SU-DHL-6 (cell line): Measurements from ENCODE around the gene FOXP4.
"Not testable (repeated sequence)": the region's sequence is repeated elsewhere in the genome, so short reads cannot be mapped to it uniquely, and the experiment has no call there.

Experiments
- H2AFZ ChIP-seq: fragments of 200-600 bp; sonication (generic); 2 replicates; pipeline ENCODE4 v1.6.1; 2014; ENCODE audit warnings: low read depth, mild to moderate bottlenecking, moderate library complexity, mixed read lengths, antibody characterized with exemption, low read length; ENCODE audit not compliant: severe bottlenecking
- H3F3A ChIP-seq: fragments of 200-600 bp; shearing (Covaris generic); 2 replicates; pipeline ENCODE4 v1.6.0; 2016; ENCODE audit warnings: antibody characterized with exemption, mild to moderate bottlenecking; ENCODE audit not compliant: insufficient read depth
- H3K27ac ChIP-seq: fragments of 200-600 bp; sonication (generic); 2 replicates; pipeline ENCODE4 v1.5.1; 2016; ENCODE audit warnings: low read depth, mild to moderate bottlenecking, low read length, moderate library complexity, mixed read lengths
- H3K27me3 ChIP-seq: fragments of 200-600 bp; sonication (generic), shearing (Covaris generic); 2 replicates; pipeline ENCODE4 v1.6.0; 2014; ENCODE audit warnings: mild to moderate bottlenecking, low read length
- H3K36me3 ChIP-seq: fragments of 200-600 bp; sonication (generic); 2 replicates; pipeline ENCODE4 v1.6.1; 2014; ENCODE audit warnings: mild to moderate bottlenecking, low read length, mixed read lengths
- H3K4me2 ChIP-seq: fragments of 300-600, 200-600 bp; shearing (Covaris generic), sonication (generic); 2 replicates; pipeline ENCODE4 v1.6.0; 2014; ENCODE audit warnings: low read length, low read depth, mild to moderate bottlenecking; ENCODE audit not compliant: poor library complexity, severe bottlenecking
- H3K4me3 ChIP-seq: fragments of 200-600 bp; sonication (generic); 2 replicates; pipeline ENCODE4 v1.5.1; 2014; ENCODE audit warnings: antibody characterized with exemption, low read length, mild to moderate bottlenecking, mixed read lengths; ENCODE audit not compliant: insufficient read depth, poor library complexity, severe bottlenecking
- H3K79me2 ChIP-seq: fragments of 200-600 bp; sonication (generic); 2 replicates; pipeline ENCODE4 v1.6.1; 2014; ENCODE audit warnings: mild to moderate bottlenecking, low read length, moderate library complexity; ENCODE audit not compliant: insufficient read depth
- H3K9ac ChIP-seq: fragments of 200-600 bp; sonication (generic); 2 replicates; pipeline ENCODE4 v1.7.0; 2014; ENCODE audit warnings: mild to moderate bottlenecking, low read length
- H3K9me2 ChIP-seq: fragments of 200-600 bp; sonication (generic); replicated peaks from 2 replicates; pipeline ENCODE4 v1.6.1; 2014; ENCODE audit warnings: low read length; ENCODE audit not compliant: insufficient read depth
- H3K9me3 ChIP-seq: fragments of 200-600 bp; sonication (generic); 2 replicates; pipeline ENCODE4 v1.6.1; 2014; ENCODE audit warnings: low read length, mixed read lengths; ENCODE audit not compliant: insufficient read depth
- H4K20me1 ChIP-seq: fragments of 200-600 bp; sonication (generic); 2 replicates; pipeline ENCODE4 v1.6.1; 2014; ENCODE audit warnings: low read depth, mild to moderate bottlenecking, antibody characterized with exemption, low read length, moderate library complexity, mixed read lengths
- CTCF ChIP-seq: fragments of 200-600 bp; sonication (generic); IDR thresholded peaks from one replicate; pipeline ENCODE4 v1.5.1; 2017; ENCODE audit warnings: antibody characterized with exemption, mild to moderate bottlenecking, low read length, moderate library complexity; ENCODE audit not compliant: insufficient read depth, poor library complexity, severe bottlenecking
- EZH2phosphoT487 ChIP-seq: fragments of 200-600 bp; sonication (generic), shearing (Covaris generic); conservative IDR thresholded peaks from 2 replicates; pipeline ENCODE4 v1.6.1; 2018; ENCODE audit warnings: mild to moderate bottlenecking, antibody characterized with exemption, low read length, moderate library complexity, mixed read lengths

The FOXP4 gene

DNA sequence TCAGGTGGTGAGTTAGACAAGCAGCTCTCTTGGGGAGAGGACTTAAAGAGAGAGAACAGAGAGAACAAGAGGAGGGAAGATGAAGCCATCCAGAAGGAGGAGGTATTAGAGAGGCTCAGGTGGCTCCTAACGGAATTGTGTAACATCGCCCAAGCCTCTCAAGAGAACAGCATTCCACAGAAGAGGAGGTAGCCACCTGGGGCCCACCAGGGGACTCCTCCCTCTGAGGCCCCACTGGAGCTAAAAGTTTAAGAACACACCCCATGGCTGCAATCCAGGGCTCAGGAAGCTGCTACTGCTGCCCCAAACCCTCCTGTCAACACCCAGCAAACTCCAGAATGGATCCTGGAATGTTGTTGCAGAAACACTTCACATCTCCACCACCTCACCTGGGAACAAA, 68.5 kb downstream of the FOXP4 start:
- Histone ChIP-seq H3K9me3 (no peaks in the 10 kb centered on the region), H3K27ac (no peak overlapping the region), H3K9me2 (no peaks in the 10 kb centered on the region), H2AFZ (no peak overlapping the region), H3K36me3 (no peaks in the 10 kb centered on the region), H3K4me2 (no peak overlapping the region), H3K9ac (no peak overlapping the region), H3K79me2 (no peaks in the 10 kb centered on the region), H3K4me3 (no peak overlapping the region), H3K27me3 (no peaks in the 10 kb centered on the region), H4K20me1 (no peaks in the 10 kb centered on the region), H3F3A (no peaks in the 10 kb centered on the region)
- TF ChIP-seq CTCF (no peak), EZH2phosphoT487 (no peak)

GRCh38 chr6:41615311-41615710, 69.1 kb downstream of the FOXP4 start:
- TF ChIP-seq CTCF (no peak), EZH2phosphoT487 (no peak)

DNA sequence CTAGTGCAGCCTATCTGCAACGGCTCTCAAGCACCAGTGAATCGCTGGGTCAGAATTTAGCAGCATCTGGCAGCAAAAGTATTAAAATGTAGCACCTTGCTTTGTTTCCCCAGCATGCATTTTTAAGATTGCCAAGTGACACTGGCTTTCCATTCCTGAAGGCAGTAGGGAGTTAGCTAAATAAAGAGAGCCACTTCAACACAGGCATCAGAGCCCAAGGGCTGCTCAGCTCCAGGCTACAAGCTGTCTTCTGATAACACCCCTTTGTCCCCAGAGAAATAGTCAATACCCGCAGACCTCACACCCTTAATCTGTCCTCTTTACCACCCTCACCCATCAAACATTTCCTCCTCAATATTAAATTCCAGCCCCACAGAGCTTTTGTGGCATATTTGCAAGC, 72.4 kb downstream of the FOXP4 start:
- Histone ChIP-seq H3K9me2 (no peaks in the 10 kb centered on the region), H3K9me3 (no peaks in the 10 kb centered on the region), H3K4me2 (no peak overlapping the region), H3K27ac (no peak overlapping the region), H3K36me3 (no peaks in the 10 kb centered on the region), H3F3A (no peaks in the 10 kb centered on the region), H3K9ac (no peak overlapping the region), H3K79me2 (no peaks in the 10 kb centered on the region), H4K20me1 (no peaks in the 10 kb centered on the region), H3K4me3 (no peak overlapping the region), H2AFZ (no peak overlapping the region), H3K27me3 (no peaks in the 10 kb centered on the region)
- TF ChIP-seq CTCF (no peak), EZH2phosphoT487 (no peak)

More at GRCh38 chr6:41615311-41615710, 69.1 kb downstream of the FOXP4 start:
- no peaks in the 10 kb centered on the region for H3K9me3 ChIP-seq
- H3K79me2 ChIP-seq: no peaks in the 10 kb centered on the region
- H3K27me3 ChIP-seq: no peaks in the 10 kb centered on the region
- H2AFZ ChIP-seq: no peak overlapping the region
- H3K36me3 ChIP-seq: no peaks in the 10 kb centered on the region
- no peak overlapping the region for H3K27ac ChIP-seq
- no peak overlapping the region for H3K4me3 ChIP-seq
- no peaks in the 10 kb centered on the region for H3F3A ChIP-seq
- no peaks in the 10 kb centered on the region for H4K20me1 ChIP-seq
- no peak overlapping the region for H3K4me2 ChIP-seq
- H3K9ac ChIP-seq: no peak overlapping the region
- H3K9me2 ChIP-seq: no peaks in the 10 kb centered on the region

- not testable (repeated sequence) for H3K9me3 ChIP-seq, H3K27ac ChIP-seq, H3K4me3 ChIP-seq, H3K9me2 ChIP-seq, H3K27me3 ChIP-seq, H3K36me3 ChIP-seq, H3F3A ChIP-seq, H3K9ac ChIP-seq, H2AFZ ChIP-seq, H3K79me2 ChIP-seq, H3K4me2 ChIP-seq, H4K20me1 ChIP-seq
Measured at GRCh38 chr6:41619193-41619592, 73.0 kb downstream of the FOXP4 start.
